H1 (cell line): Measurements from ENCODE around the gene DIAPH1.

Experiments used
- BRCA1 ChIP-seq: IDR thresholded peaks from 2 replicates; pipeline ENCODE4 v1.6.1; 2012; ENCODE audit warnings: low read depth, low read length, improper control_type of control experiment
- CREB1 ChIP-seq: IDR thresholded peaks from 2 replicates; pipeline ENCODE4 v1.6.1; 2012; ENCODE audit warnings: inconsistent platforms
- CTCF ChIP-seq, 3 experiments: IDR thresholded peaks; 1 replicate in 2 of 3; 2 replicates in 1 of 3; pipeline versions ENCODE4 v1.5.1 to v1.6.1; 2011; ENCODE audit warnings: low read length in 3 of 3, mild to moderate bottlenecking in 3 of 3, inconsistent platforms in 2 of 3, low read depth in 1 of 3, moderate library complexity in 1 of 3; ENCODE audit not compliant: insufficient read depth in 1 of 3; ENCODE audit errors: control extremely low read depth in 1 of 3
- FOSL1 ChIP-seq: IDR thresholded peaks from 2 replicates; pipeline ENCODE4 v1.6.1; 2011; ENCODE audit warnings: mild to moderate bottlenecking, low read depth, low read length, moderate library complexity; ENCODE audit not compliant: insufficient read depth
- GTF2F1 ChIP-seq: IDR thresholded peaks from 2 replicates; pipeline ENCODE4 v1.6.1; 2012; ENCODE audit warnings: low read depth, low read length, improper control_type of control experiment, borderline replicate concordance
- MAFK ChIP-seq: IDR thresholded peaks from 2 replicates; pipeline ENCODE4 v1.6.1; 2012; ENCODE audit warnings: low read depth, mild to moderate bottlenecking, improper control_type of control experiment, low read length
- POLR2A ChIP-seq, 2 experiments: IDR thresholded peaks; 1 replicate in 1 of 2; 2 replicates in 1 of 2; pipeline ENCODE4 v1.6.1; 2011; ENCODE audit warnings: low read depth in 2 of 2, low read length in 2 of 2, mild to moderate bottlenecking in 2 of 2; ENCODE audit errors: control extremely low read depth in 1 of 2
- RAD21 ChIP-seq, 2 experiments: IDR thresholded peaks in 1 of 2; conservative IDR thresholded peaks in 1 of 2; 2 replicates each; pipeline ENCODE4 v1.6.1; 2011; ENCODE audit warnings: low read depth in 2 of 2, low read length in 2 of 2, improper control_type of control experiment in 1 of 2, inconsistent platforms in 1 of 2, mild to moderate bottlenecking in 1 of 2, moderate library complexity in 1 of 2
- SIN3A ChIP-seq, 2 experiments: IDR thresholded peaks in 1 of 2; conservative IDR thresholded peaks in 1 of 2; 2 replicates each; pipeline ENCODE4 v1.6.1; 2011 to 2012; ENCODE audit warnings: low read length in 2 of 2, improper control_type of control experiment in 1 of 2, low read depth in 1 of 2, mild to moderate bottlenecking in 1 of 2
- SP2 ChIP-seq: IDR thresholded peaks from 2 replicates; pipeline ENCODE4 v1.6.1; 2012; ENCODE audit warnings: mild to moderate bottlenecking, low read length, inconsistent platforms
- SUZ12 ChIP-seq: fragments of 200-600 bp; sonication (generic); IDR thresholded peaks from 2 replicates; pipeline ENCODE4 v1.6.1; 2012; ENCODE audit warnings: mild to moderate bottlenecking, inconsistent platforms, low read length, moderate library complexity, mixed read lengths

GRCh38 chr5:141639357-141640050 is 20.7 kb upstream of the DIAPH1 start:
- TF ChIP-seq BRCA1 (no peak), CTCF (IDR thresholded peaks at IDR 0.05; ENCODE audit: control extremely low read depth in 1 of 3, insufficient read depth in 1 of 3, low read depth in 1 of 3, low read length in 3 of 3) (no peak), SUZ12 (no peak), RAD21 (IDR thresholded peaks at IDR 0.05 in 1 of 2, conservative IDR thresholded peaks at IDR 0.05 in 1 of 2; ENCODE audit: low read depth in 2 of 2, low read length in 2 of 2) (no peak), FOSL1 (no peak), SIN3A (conservative IDR thresholded peaks at IDR 0.05 in 1 of 2, IDR thresholded peaks at IDR 0.05 in 1 of 2; ENCODE audit: low read depth in 1 of 2, low read length in 2 of 2) (no peak), CREB1 (no peak), POLR2A (IDR thresholded peaks at IDR 0.05; ENCODE audit: control extremely low read depth in 1 of 2, low read depth in 2 of 2, low read length in 2 of 2) (no peak), SP2 (no peak), GTF2F1 (no peak), MAFK (no peak)
